GM23338 (cell line): ENCODE measurements around the gene SLC35F2. TPM values are rescaled to one million over a fixed set of nuclear protein-coding genes. Genes with fewer than 3 reads are reported as not detected.

ENCODE experiments used
- ATAC-seq: fragments of 200-7000 bp; cut with Tn5 transposase; 3 replicates; pipeline ENCODE4 v1.9.1; 2020
- DNase-seq: peaks from one replicate; pipeline ENCODE4 v3.0.0-alpha.2; 2015; ENCODE audit warnings: low spot score
- H2AFZ ChIP-seq: fragments of 200-600 bp; sonication (generic); 2 replicates; pipeline ENCODE4 v1.8.0; 2016; ENCODE audit warnings: antibody characterized with exemption, mild to moderate bottlenecking, moderate library complexity
- H3F3A ChIP-seq: fragments of 200-600 bp; sonication (generic); replicated peaks from 2 replicates; pipeline ENCODE4 v1.8.0; 2017; ENCODE audit warnings: antibody characterized with exemption, mixed run types, low read depth
- H3K27ac ChIP-seq: fragments of 200-600 bp; sonication (generic); 2 replicates; pipeline ENCODE4 v1.6.1; 2016; ENCODE audit warnings: low read depth
- H3K27me3 ChIP-seq: fragments of 200-600 bp; sonication (generic); 2 replicates; pipeline ENCODE4 v1.8.0; 2016; ENCODE audit warnings: mild to moderate bottlenecking, mixed run types, moderate library complexity; ENCODE audit not compliant: insufficient read depth
- H3K36me3 ChIP-seq: fragments of 200-600 bp; sonication (generic); 2 replicates; pipeline ENCODE4 v1.8.0; 2016; ENCODE audit warnings: mild to moderate bottlenecking; ENCODE audit not compliant: insufficient read depth
- H3K4me1 ChIP-seq: fragments of 200-600 bp; sonication (generic); 2 replicates; pipeline ENCODE4 v1.8.0; 2016; ENCODE audit warnings: mild to moderate bottlenecking, moderate library complexity; ENCODE audit not compliant: insufficient read depth
- H3K4me2 ChIP-seq: fragments of 200-600 bp; sonication (generic); 2 replicates; pipeline ENCODE4 v1.7.1; 2017; ENCODE audit warnings: mixed run types
- H3K4me3 ChIP-seq: fragments of 200-600 bp; sonication (generic); 2 replicates; pipeline ENCODE4 v1.6.1; 2016; ENCODE audit warnings: mixed run types
- H3K79me2 ChIP-seq: fragments of 200-600 bp; sonication (generic); replicated peaks from 2 replicates; pipeline ENCODE4 v1.8.0; 2017; ENCODE audit warnings: mild to moderate bottlenecking; ENCODE audit not compliant: insufficient read depth
- H3K9me2 ChIP-seq: fragments of 200-600 bp; sonication (generic); 2 replicates; pipeline ENCODE4 v1.8.0; 2017; ENCODE audit not compliant: insufficient read depth
- H4K20me1 ChIP-seq: fragments of 200-600 bp; sonication (generic); replicated peaks from 2 replicates; pipeline ENCODE4 v1.8.0; 2017; ENCODE audit warnings: mild to moderate bottlenecking; ENCODE audit not compliant: insufficient read depth
- H3K27ac Mint-ChIP-seq: 2 replicates; pipeline ENCODE4 v1.8.0; 2020; ENCODE audit warnings: inconsistent platforms, mild to moderate bottlenecking, moderate library complexity, mixed read lengths
- H3K27me3 Mint-ChIP-seq: 3 replicates; pipeline ENCODE4 v1.8.0; 2022; ENCODE audit warnings: low read depth, mild to moderate bottlenecking, moderate library complexity, mixed read lengths, inconsistent platforms; ENCODE audit not compliant: insufficient read depth, poor library complexity
- H3K36me3 Mint-ChIP-seq: 3 replicates; pipeline ENCODE4 v1.8.0; 2021; ENCODE audit warnings: low read depth, mild to moderate bottlenecking, inconsistent platforms, moderate library complexity, mixed read lengths
- H3K4me1 Mint-ChIP-seq: 3 replicates; pipeline ENCODE4 v1.8.0; 2020; ENCODE audit warnings: mild to moderate bottlenecking, inconsistent platforms, mixed read lengths
- H3K4me3 Mint-ChIP-seq: 3 replicates; pipeline ENCODE4 v1.8.0; 2021; ENCODE audit warnings: moderate library complexity, mild to moderate bottlenecking, inconsistent platforms, mixed read lengths
- H3K9me3 Mint-ChIP-seq: 3 replicates; pipeline ENCODE4 v1.8.0; 2020; ENCODE audit warnings: moderate library complexity, mild to moderate bottlenecking, inconsistent platforms, mixed read lengths
- EZH2 ChIP-seq: fragments of 200-600 bp; sonication (generic); IDR thresholded peaks from one replicate; pipeline ENCODE4 v1.8.0; 2017; ENCODE audit warnings: antibody characterized with exemption, mild to moderate bottlenecking, low read depth; ENCODE audit not compliant: unreplicated experiment
- JUNB ChIP-seq: IDR thresholded peaks from one replicate; pipeline ENCODE4 v1.6.1; 2016; ENCODE audit warnings: antibody characterized with exemption; ENCODE audit not compliant: unreplicated experiment
- NANOG ChIP-seq: IDR thresholded peaks from 2 replicates; pipeline ENCODE4 v1.6.1; 2016; ENCODE audit warnings: antibody characterized with exemption, borderline replicate concordance
- POLR2AphosphoS5 ChIP-seq: IDR thresholded peaks from 2 replicates; pipeline ENCODE4 v1.6.1; 2016; ENCODE audit warnings: antibody characterized with exemption, low read depth
- STAT1 ChIP-seq: IDR thresholded peaks from one replicate; pipeline ENCODE4 v1.6.1; 2016; ENCODE audit warnings: antibody characterized with exemption; ENCODE audit not compliant: unreplicated experiment
- ZNF331 ChIP-seq: fragments of 250-450 bp; sonication (Bioruptor Pico); IDR thresholded peaks from 2 replicates; pipeline ENCODE4 v1.5.0; 2020; ENCODE audit warnings: low read depth, mild to moderate bottlenecking, moderate library complexity
- polyA plus RNA-seq: library from polyadenylated mRNA; unstranded; fragments of >200 nt; fragmentation: Nextera tagmentation; extraction: Ambion mirVana; gene quantifications from 2 replicates; pipeline ENCODE4 v1.2.1, GENCODE V29; 2016
- total RNA-seq: library from RNA; depleted of rRNA; stranded (reverse); fragments of >200 nt; shearing (Covaris generic); gene quantifications from 2 replicates; pipeline ENCODE4 v1.2.3, GENCODE V29; 2014
- TF ChIP-seq, protein P1 (sequence below), 2 experiments: fragments of 200-600 bp in 1 of 2; sonication (generic) in 1 of 2; conservative IDR thresholded peaks; 2 replicates each; pipeline versions ENCODE4 v1.5.1 to v1.6.1; 2016 to 2017; ENCODE audit warnings: antibody characterized with exemption in 2 of 2, low read depth in 2 of 2, mild to moderate bottlenecking in 2 of 2, moderate library complexity in 1 of 2
- TF ChIP-seq, protein P2 (sequence below): IDR thresholded peaks from 2 replicates; pipeline ENCODE4 v1.6.1; 2016; ENCODE audit warnings: antibody characterized with exemption
- TF ChIP-seq, protein P3 (sequence below): fragments of 250-450 bp; sonication (Bioruptor Pico); IDR thresholded peaks from 2 replicates; pipeline ENCODE4 v1.5.0; 2020; ENCODE audit warnings: mild to moderate bottlenecking, moderate library complexity
- TF ChIP-seq, protein P4 (sequence below): IDR thresholded peaks from one replicate; pipeline ENCODE4 v1.6.1; 2018; ENCODE audit warnings: antibody characterized with exemption; ENCODE audit not compliant: unreplicated experiment

Gene SLC35F2
- total and polyA plus RNA-seq, 2 experiments from 2014 or later = 25.2 to 32.5 TPM

DNA sequence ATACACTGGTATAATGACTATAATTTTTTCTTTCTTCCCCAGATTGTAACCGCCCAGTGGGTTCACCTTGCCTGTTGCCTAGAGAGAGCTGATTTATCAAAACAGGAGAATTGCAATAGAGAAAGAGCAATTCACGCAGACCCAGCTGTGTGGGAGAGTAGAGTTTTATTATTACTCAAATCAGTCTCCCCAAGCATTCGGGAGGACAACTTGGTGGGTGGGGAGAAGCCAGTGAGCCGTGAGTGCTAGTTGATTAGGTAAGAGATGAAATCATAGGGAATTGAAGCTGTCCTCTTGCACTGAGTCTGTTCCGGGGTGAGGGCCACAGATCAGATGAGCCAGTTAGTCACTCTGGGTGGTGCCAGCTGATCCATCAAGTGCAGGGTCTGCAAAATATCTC is 73.2 kb downstream of the SLC35F2 start (continued):
- TF ChIP-seq, protein P1, sequence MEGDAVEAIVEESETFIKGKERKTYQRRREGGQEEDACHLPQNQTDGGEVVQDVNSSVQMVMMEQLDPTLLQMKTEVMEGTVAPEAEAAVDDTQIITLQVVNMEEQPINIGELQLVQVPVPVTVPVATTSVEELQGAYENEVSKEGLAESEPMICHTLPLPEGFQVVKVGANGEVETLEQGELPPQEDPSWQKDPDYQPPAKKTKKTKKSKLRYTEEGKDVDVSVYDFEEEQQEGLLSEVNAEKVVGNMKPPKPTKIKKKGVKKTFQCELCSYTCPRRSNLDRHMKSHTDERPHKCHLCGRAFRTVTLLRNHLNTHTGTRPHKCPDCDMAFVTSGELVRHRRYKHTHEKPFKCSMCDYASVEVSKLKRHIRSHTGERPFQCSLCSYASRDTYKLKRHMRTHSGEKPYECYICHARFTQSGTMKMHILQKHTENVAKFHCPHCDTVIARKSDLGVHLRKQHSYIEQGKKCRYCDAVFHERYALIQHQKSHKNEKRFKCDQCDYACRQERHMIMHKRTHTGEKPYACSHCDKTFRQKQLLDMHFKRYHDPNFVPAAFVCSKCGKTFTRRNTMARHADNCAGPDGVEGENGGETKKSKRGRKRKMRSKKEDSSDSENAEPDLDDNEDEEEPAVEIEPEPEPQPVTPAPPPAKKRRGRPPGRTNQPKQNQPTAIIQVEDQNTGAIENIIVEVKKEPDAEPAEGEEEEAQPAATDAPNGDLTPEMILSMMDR (conservative IDR thresholded peaks at IDR 0.05; ENCODE audit: low read depth in 2 of 2) = no peak
- no peak for TF ChIP-seq ZNF331 (CRISPR knock-in tag)

DNA sequence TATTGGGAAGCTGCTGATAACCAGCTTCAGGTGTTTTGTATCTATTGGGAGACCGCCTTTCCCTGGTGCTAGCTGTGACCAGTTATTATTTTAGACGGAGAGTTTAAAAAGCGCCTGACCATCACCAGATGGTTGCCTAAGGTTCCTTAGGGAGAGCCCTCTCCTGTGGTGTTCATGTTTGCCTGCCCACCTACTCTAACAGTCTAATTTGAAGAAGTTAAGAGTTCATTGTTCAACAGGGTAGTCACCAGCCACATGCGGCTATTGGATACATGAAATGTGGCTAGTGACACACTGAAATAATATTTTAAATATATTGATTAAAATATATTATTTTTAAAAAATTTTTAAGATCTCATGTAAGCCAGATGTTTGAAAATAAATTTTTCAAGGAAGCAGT is 75.5 kb downstream of the SLC35F2 start:
- no peaks in the 10 kb centered on the region; the same call in 1 of the 2 replicates for H3F3A ChIP-seq
- Mint-ChIP-seq H3K4me1 (peaks cover 9% of the 10 kb centered on the region), H3K27ac (no peak overlapping the region), H3K9me3 (no peaks in the 10 kb centered on the region), H3K36me3 (no peaks in the 10 kb centered on the region), H3K27me3 (peaks cover 4% of the 10 kb centered on the region), H3K4me3 (no peak overlapping the region)
- peaks cover 3% of the 10 kb centered on the region for H3K4me1 ChIP-seq
- H3K79me2 ChIP-seq = no peaks in the 10 kb centered on the region
- DNase-seq (no peak), ATAC-seq (no peak)
- no peaks in the 10 kb centered on the region for H3K9me2 ChIP-seq
- no peak overlapping the region for H3K27ac ChIP-seq
- H3K36me3 ChIP-seq = no peaks in the 10 kb centered on the region
- H3K4me3 ChIP-seq = no peak overlapping the region
- no peak overlapping the region for H3K4me2 ChIP-seq
- no peaks in the 10 kb centered on the region for H3K27me3 ChIP-seq
- no peak overlapping the region for H2AFZ ChIP-seq
- no peaks in the 10 kb centered on the region for H4K20me1 ChIP-seq
- TF ChIP-seq, protein P2, sequence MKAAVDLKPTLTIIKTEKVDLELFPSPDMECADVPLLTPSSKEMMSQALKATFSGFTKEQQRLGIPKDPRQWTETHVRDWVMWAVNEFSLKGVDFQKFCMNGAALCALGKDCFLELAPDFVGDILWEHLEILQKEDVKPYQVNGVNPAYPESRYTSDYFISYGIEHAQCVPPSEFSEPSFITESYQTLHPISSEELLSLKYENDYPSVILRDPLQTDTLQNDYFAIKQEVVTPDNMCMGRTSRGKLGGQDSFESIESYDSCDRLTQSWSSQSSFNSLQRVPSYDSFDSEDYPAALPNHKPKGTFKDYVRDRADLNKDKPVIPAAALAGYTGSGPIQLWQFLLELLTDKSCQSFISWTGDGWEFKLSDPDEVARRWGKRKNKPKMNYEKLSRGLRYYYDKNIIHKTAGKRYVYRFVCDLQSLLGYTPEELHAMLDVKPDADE = no peak
- TF ChIP-seq, protein P3, sequence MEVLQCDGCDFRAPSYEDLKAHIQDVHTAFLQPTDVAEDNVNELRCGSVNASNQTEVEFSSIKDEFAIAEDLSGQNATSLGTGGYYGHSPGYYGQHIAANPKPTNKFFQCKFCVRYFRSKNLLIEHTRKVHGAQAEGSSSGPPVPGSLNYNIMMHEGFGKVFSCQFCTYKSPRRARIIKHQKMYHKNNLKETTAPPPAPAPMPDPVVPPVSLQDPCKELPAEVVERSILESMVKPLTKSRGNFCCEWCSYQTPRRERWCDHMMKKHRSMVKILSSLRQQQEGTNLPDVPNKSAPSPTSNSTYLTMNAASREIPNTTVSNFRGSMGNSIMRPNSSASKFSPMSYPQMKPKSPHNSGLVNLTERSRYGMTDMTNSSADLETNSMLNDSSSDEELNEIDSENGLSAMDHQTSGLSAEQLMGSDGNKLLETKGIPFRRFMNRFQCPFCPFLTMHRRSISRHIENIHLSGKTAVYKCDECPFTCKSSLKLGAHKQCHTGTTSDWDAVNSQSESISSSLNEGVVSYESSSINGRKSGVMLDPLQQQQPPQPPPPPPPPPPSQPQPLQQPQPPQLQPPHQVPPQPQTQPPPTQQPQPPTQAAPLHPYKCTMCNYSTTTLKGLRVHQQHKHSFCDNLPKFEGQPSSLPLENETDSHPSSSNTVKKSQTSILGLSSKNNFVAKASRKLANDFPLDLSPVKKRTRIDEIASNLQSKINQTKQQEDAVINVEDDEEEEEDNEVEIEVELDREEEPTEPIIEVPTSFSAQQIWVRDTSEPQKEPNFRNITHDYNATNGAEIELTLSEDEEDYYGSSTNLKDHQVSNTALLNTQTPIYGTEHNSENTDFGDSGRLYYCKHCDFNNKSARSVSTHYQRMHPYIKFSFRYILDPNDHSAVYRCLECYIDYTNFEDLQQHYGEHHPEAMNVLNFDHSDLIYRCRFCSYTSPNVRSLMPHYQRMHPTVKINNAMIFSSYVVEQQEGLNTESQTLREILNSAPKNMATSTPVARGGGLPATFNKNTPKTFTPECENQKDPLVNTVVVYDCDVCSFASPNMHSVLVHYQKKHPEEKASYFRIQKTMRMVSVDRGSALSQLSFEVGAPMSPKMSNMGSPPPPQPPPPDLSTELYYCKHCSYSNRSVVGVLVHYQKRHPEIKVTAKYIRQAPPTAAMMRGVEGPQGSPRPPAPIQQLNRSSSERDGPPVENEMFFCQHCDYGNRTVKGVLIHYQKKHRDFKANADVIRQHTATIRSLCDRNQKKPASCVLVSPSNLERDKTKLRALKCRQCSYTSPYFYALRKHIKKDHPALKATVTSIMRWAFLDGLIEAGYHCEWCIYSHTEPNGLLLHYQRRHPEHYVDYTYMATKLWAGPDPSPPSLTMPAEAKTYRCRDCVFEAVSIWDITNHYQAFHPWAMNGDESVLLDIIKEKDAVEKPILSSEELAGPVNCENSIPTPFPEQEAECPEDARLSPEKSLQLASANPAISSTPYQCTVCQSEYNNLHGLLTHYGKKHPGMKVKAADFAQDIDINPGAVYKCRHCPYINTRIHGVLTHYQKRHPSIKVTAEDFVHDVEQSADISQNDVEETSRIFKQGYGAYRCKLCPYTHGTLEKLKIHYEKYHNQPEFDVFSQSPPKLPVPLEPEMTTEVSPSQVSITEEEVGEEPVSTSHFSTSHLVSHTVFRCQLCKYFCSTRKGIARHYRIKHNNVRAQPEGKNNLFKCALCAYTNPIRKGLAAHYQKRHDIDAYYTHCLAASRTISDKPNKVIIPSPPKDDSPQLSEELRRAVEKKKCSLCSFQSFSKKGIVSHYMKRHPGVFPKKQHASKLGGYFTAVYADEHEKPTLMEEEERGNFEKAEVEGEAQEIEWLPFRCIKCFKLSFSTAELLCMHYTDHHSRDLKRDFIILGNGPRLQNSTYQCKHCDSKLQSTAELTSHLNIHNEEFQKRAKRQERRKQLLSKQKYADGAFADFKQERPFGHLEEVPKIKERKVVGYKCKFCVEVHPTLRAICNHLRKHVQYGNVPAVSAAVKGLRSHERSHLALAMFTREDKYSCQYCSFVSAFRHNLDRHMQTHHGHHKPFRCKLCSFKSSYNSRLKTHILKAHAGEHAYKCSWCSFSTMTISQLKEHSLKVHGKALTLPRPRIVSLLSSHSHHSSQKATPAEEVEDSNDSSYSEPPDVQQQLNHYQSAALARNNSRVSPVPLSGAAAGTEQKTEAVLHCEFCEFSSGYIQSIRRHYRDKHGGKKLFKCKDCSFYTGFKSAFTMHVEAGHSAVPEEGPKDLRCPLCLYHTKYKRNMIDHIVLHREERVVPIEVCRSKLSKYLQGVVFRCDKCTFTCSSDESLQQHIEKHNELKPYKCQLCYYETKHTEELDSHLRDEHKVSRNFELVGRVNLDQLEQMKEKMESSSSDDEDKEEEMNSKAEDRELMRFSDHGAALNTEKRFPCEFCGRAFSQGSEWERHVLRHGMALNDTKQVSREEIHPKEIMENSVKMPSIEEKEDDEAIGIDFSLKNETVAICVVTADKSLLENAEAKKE = no peak
- no peak for TF ChIP-seq JUNB
- TF ChIP-seq NANOG = no peak
- TF ChIP-seq, protein P1 (conservative IDR thresholded peaks at IDR 0.05; ENCODE audit: low read depth in 2 of 2) = no peak
- TF ChIP-seq EZH2 = no peak
- no peak for TF ChIP-seq POLR2AphosphoS5
- no peak for TF ChIP-seq ZNF331 (CRISPR knock-in tag)
- no peak for TF ChIP-seq STAT1
- TF ChIP-seq, protein P4, sequence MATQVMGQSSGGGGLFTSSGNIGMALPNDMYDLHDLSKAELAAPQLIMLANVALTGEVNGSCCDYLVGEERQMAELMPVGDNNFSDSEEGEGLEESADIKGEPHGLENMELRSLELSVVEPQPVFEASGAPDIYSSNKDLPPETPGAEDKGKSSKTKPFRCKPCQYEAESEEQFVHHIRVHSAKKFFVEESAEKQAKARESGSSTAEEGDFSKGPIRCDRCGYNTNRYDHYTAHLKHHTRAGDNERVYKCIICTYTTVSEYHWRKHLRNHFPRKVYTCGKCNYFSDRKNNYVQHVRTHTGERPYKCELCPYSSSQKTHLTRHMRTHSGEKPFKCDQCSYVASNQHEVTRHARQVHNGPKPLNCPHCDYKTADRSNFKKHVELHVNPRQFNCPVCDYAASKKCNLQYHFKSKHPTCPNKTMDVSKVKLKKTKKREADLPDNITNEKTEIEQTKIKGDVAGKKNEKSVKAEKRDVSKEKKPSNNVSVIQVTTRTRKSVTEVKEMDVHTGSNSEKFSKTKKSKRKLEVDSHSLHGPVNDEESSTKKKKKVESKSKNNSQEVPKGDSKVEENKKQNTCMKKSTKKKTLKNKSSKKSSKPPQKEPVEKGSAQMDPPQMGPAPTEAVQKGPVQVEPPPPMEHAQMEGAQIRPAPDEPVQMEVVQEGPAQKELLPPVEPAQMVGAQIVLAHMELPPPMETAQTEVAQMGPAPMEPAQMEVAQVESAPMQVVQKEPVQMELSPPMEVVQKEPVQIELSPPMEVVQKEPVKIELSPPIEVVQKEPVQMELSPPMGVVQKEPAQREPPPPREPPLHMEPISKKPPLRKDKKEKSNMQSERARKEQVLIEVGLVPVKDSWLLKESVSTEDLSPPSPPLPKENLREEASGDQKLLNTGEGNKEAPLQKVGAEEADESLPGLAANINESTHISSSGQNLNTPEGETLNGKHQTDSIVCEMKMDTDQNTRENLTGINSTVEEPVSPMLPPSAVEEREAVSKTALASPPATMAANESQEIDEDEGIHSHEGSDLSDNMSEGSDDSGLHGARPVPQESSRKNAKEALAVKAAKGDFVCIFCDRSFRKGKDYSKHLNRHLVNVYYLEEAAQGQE = no peak
